ENCODE measurements around the gene UBE2K. TPM values are rescaled to one million over a fixed set of nuclear protein-coding genes. Genes with fewer than 3 reads are reported as not detected.
"Not testable (repeated sequence)": the region's sequence is repeated elsewhere in the genome, so short reads cannot be mapped to it uniquely, and the experiment has no call there.

The UBE2K gene
- total RNA-seq, 1 experiment from 2014 or later: 126 TPM

DNA sequence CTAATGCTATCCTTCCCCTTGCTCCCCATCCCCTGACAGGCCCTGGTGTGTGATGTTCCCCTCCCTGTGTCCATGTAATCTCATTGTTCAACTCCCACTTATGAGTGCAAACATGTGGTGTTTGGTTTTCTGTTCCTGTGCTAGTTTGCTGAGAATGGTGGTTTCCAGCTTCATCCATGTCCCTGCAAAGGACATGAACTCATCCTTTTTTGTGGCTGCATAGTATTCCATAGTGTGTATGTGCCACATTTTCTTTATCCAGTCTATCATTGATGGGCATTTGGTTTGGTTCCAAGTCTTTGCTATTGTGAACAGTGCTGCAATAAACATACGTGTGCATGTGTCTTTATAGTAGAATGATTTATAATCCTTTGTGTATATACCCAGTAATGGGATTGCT lies 27.6 kb upstream of the UBE2K start:
- POLR2A ChIA-PET; H3K4me2 ChIP-seq (ENCODE audit: low read length); H3K79me2 ChIP-seq (ENCODE audit: insufficient read depth, low read length); H3K27me3 ChIP-seq (ENCODE audit: insufficient read depth, low read length); H3K9ac ChIP-seq (ENCODE audit: low read length); H3K36me3 ChIP-seq (ENCODE audit: control insufficient read depth in 1 of 2, insufficient read depth in 2 of 2, low read length in 2 of 2); BruUV-seq (replicated peaks); intact Hi-C loops (cut with micrococcal nuclease); H2AFZ ChIP-seq (ENCODE audit: low read depth, low read length, poor library complexity, severe bottlenecking); DNase-seq (ENCODE audit: low read depth, low spot score); H4K20me1 ChIP-seq (ENCODE audit: insufficient read depth); H3K9me3 ChIP-seq (ENCODE audit: control insufficient read depth in 1 of 2, insufficient read depth in 1 of 2, low read depth in 1 of 2, low read length in 2 of 2); RAD21 ChIA-PET (ENCODE audit: low non-redundant PET in 1 of 2, low total read pairs in 2 of 2, uncharacterized antibody in 2 of 2, unreplicated experiment in 2 of 2); H3K4me3 ChIP-seq (replicated peaks in 1 of 2; ENCODE audit: low read depth in 1 of 2, low read length in 2 of 2); H3K9me2 ChIP-seq (ENCODE audit: insufficient read depth); ATAC-seq; H3K4me1 ChIP-seq (ENCODE audit: control insufficient read depth in 1 of 2, insufficient read depth in 2 of 2, low read length in 2 of 2); H3K27ac ChIP-seq (ENCODE audit: low read depth, low read length); CTCF ChIA-PET: not testable (repeated sequence)

DNA sequence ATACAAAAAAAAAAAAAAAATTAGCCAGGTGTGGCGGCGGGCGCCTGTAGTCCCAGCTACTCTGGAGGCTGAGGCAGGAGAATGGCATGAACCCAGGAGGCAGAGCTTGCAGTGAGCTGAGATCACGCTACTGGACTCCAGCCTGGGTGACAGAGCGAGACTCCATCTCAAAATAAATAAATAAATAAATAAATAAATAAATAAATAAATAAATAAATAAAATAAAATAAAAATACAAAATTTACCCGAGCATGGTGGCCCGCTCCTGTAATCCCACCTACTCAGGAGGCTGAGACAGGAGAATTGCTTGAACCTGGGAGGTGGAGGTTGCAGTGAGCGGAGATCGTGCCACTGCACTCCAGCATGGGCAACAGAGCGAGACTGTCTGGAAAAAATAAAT lies 22.3 kb upstream of the UBE2K start:
- BruUV-seq (replicated peaks); CTCF ChIA-PET: not testable (repeated sequence)

DNA sequence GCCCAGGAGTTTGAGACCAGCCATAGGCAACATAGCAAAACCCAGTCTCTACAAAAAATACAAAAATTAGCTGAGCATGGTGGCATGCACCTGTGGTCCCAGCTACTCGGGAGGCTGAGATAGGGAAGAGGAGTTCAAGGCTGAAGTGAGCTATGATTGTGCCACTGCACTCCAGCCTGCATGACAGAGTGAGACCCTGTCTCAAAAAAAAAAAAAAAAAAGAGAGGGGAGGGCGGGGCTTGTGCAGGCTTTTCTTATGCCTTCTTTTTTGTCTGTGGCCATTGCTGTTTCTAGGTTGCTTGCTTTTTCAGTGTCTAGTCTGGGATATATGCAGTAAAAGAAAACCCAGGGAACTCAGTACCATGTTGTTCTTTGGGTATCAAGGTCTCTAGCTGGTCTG lies 16.9 kb upstream of the UBE2K start:
- ATAC-seq; BruUV-seq (replicated peaks): not testable (repeated sequence)
- POLR2A ChIA-PET: interaction anchor here (0.7 to 1.0 kb wide), 2 partner anchors 114 to 256 kb away, joined by 3 read pairs; no protein-coding TSS in a partner anchor

More for the DNA sequence above, 22.3 kb upstream of the UBE2K start:
- H2AFZ ChIP-seq (ENCODE audit: low read depth, low read length, poor library complexity, severe bottlenecking); POLR2A ChIA-PET; H3K27me3 ChIP-seq (ENCODE audit: insufficient read depth, low read length); intact Hi-C loops (cut with micrococcal nuclease); H3K9me2 ChIP-seq (ENCODE audit: insufficient read depth); H4K20me1 ChIP-seq (ENCODE audit: insufficient read depth); H3K79me2 ChIP-seq (ENCODE audit: insufficient read depth, low read length); DNase-seq (ENCODE audit: low read depth, low spot score); RAD21 ChIA-PET (ENCODE audit: low non-redundant PET in 1 of 2, low total read pairs in 2 of 2, uncharacterized antibody in 2 of 2, unreplicated experiment in 2 of 2); H3K4me3 ChIP-seq (replicated peaks in 1 of 2; ENCODE audit: low read depth in 1 of 2, low read length in 2 of 2); H3K4me2 ChIP-seq (ENCODE audit: low read length); H3K27ac ChIP-seq (ENCODE audit: low read depth, low read length); H3K9ac ChIP-seq (ENCODE audit: low read length); H3K9me3 ChIP-seq (ENCODE audit: control insufficient read depth in 1 of 2, insufficient read depth in 1 of 2, low read depth in 1 of 2, low read length in 2 of 2); H3K36me3 ChIP-seq (ENCODE audit: control insufficient read depth in 1 of 2, insufficient read depth in 2 of 2, low read length in 2 of 2); H3K4me1 ChIP-seq (ENCODE audit: control insufficient read depth in 1 of 2, insufficient read depth in 2 of 2, low read length in 2 of 2); ATAC-seq: not testable (repeated sequence)

More for the DNA sequence above, 16.9 kb upstream of the UBE2K start:
- H3K27ac ChIP-seq (ENCODE audit: low read depth, low read length); H3K4me2 ChIP-seq (ENCODE audit: low read length); H3K4me1 ChIP-seq (ENCODE audit: control insufficient read depth in 1 of 2, insufficient read depth in 2 of 2, low read length in 2 of 2); H3K4me3 ChIP-seq (replicated peaks in 1 of 2; ENCODE audit: low read depth in 1 of 2, low read length in 2 of 2); H3K27me3 ChIP-seq (ENCODE audit: insufficient read depth, low read length); H4K20me1 ChIP-seq (ENCODE audit: insufficient read depth); H3K9ac ChIP-seq (ENCODE audit: low read length); H3K79me2 ChIP-seq (ENCODE audit: insufficient read depth, low read length); RAD21 ChIA-PET (ENCODE audit: low non-redundant PET in 1 of 2, low total read pairs in 2 of 2, uncharacterized antibody in 2 of 2, unreplicated experiment in 2 of 2); H3K36me3 ChIP-seq (ENCODE audit: control insufficient read depth in 1 of 2, insufficient read depth in 2 of 2, low read length in 2 of 2); H2AFZ ChIP-seq (ENCODE audit: low read depth, low read length, poor library complexity, severe bottlenecking); DNase-seq (ENCODE audit: low read depth, low spot score); H3K9me3 ChIP-seq (ENCODE audit: control insufficient read depth in 1 of 2, insufficient read depth in 1 of 2, low read depth in 1 of 2, low read length in 2 of 2); H3K9me2 ChIP-seq (ENCODE audit: insufficient read depth); intact Hi-C loops (cut with micrococcal nuclease): not testable (repeated sequence)
- CTCF ChIA-PET: interaction anchor here (0.9 kb wide), 1 partner anchor 636 kb away, joined by 3 read pairs; no protein-coding TSS in a partner anchor
